GM12874 (cell line): ENCODE data around the gene SLC8A1.

ENCODE experiments used
- TF ChIP-seq, protein P1 (sequence below): IDR thresholded peaks from 2 replicates; pipeline ENCODE4 v1.5.1; 2011; ENCODE audit warnings: low read depth, mild to moderate bottlenecking, control low read depth, low read length, moderate library complexity; ENCODE audit not compliant: insufficient read depth

SLC8A1 gene

DNA sequence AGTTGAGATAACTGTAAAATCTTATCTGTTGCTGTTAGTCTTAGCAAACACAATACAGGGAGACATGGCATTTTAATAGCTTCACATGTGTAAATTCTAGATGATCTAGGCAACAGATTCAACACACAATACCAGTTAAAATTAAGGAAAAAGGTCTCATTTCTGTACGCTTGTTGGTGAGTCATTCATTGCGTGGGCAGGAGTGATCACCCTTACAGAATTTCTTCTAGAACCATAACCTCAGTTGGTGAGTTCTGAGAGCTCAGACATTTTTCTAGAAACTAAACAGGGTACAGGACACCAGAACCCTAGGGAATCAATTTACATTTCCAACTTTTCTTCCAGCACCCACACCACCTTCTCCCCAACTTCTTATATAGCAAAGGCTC, 81.9 kb downstream of the SLC8A1 start:
- TF ChIP-seq, protein P1, sequence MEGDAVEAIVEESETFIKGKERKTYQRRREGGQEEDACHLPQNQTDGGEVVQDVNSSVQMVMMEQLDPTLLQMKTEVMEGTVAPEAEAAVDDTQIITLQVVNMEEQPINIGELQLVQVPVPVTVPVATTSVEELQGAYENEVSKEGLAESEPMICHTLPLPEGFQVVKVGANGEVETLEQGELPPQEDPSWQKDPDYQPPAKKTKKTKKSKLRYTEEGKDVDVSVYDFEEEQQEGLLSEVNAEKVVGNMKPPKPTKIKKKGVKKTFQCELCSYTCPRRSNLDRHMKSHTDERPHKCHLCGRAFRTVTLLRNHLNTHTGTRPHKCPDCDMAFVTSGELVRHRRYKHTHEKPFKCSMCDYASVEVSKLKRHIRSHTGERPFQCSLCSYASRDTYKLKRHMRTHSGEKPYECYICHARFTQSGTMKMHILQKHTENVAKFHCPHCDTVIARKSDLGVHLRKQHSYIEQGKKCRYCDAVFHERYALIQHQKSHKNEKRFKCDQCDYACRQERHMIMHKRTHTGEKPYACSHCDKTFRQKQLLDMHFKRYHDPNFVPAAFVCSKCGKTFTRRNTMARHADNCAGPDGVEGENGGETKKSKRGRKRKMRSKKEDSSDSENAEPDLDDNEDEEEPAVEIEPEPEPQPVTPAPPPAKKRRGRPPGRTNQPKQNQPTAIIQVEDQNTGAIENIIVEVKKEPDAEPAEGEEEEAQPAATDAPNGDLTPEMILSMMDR: no peak

DNA sequence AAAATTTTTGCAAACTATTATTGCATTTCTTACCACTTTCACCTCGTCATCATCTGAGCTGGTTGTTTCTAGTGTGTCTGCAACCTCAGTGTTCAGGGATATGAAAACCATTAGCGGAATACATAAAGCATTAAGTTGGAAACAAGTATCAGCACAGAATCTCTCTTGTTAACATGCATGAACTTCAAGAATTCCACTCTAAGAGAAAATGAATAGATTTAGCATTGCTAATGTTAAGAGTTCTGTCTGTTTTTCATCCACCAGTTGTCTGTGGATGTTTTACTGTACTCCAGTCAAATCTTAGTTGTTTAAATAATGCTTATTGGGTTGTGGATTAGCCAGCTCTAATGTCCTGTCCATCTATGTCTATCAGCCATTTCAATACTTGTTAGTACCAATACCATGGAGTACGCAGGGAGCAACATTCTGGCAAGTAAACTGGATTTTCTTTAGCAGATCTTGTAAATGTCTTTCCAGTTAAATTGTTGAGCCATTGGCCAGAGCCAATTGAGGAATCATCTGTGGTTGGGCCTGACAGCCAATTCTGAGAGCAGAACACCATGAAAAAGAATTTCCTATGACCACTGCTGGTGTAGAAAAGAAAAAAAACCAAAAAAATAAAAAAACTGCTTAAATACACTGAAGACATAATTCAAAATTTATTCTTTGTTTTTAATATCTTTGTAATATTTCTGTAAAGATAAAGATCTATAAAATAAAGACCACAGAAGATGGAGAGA, 82.5 kb downstream of the SLC8A1 start:
- TF ChIP-seq, protein P1: no peak

DNA sequence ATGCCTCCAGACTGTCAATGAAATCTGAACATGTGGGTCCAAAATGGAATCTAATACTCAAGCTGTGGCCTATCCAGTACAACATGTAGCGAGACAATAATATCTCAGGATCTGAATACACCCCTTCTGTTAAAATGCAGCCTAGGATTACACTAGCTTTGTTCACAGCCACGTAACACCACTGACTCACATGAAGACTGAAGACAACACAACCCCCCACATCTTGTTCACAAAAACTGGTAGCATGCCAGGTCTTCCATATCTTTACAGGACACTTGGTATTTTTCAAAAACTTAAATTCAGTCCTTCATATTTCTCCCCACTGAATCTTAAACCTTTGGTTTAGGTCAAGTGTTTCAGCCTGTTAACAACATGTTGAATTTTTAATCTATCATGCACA, 84.2 kb downstream of the SLC8A1 start:
- TF ChIP-seq, protein P1: no peak

DNA sequence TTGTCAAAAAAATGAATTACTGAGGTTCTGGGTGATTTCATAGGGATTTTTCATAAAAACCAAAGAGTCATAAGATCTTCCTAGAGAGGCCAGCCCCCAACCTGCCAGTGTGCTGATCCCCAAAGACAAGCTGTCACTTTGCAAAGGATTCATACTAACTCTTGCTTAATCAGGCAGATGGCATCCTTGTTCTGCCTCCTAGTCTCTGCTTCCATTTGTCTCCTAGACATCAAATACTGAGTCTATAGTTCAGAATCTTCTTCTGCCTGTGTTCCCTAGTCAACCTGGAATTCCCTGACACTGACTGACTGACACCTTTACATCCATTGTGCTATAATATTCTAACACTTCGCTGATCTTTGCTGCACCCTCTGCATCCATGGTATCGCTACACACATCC, 84.9 kb downstream of the SLC8A1 start:
- TF ChIP-seq, protein P1: no peak

DNA sequence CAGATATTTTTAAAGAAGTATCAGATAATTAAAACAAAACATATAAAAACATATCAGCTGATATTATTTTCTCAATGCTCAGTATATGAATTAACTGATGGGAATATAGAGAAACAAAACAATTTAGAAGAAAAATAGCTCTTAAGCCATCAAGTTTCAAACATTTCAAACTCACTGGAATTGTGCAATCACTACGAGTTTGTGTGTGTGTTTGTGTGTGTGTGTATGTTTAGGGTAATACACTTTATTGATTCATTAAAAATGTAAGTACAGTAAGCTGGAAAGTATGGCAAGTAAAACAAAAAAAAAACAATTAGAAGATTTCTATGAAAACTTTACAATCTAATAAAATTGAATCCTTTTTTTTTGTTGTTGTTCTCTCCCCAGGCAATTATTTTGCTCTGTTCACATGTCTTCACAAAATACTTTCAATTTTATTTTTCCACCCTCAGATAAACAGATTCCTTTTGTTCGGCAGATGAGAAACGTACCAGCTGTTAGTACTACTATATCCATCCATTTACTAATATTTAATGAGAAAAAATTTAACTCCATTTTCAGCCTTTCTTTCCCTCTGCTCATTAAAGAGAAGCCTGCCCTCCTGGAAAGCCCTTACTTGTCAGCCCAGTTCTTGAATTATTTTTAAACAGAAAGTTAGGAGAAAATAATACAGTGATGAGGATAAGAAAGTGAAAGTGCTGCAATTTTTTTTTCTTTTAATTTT, 87.6 kb downstream of the SLC8A1 start:
- TF ChIP-seq, protein P1: no peak

DNA sequence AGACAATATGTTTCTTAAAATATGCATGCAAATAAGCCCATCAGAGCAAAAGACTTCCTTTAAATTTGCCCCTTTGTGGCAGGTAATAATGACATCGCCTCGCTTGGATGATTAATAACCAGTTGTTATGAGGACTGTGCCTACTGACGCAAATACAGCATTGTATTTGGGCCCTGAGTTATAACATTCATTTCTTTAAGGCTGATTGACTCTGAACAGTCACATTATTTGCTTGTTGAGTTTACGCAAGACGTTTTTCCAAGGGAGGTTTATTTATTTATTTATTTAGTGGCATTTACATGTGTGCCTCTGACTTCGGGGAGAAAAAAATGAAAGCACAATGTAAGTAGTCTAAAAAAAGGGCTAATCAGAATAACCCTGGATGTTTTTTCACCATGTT, 88.3 kb downstream of the SLC8A1 start:
- TF ChIP-seq, protein P1: no peak

DNA sequence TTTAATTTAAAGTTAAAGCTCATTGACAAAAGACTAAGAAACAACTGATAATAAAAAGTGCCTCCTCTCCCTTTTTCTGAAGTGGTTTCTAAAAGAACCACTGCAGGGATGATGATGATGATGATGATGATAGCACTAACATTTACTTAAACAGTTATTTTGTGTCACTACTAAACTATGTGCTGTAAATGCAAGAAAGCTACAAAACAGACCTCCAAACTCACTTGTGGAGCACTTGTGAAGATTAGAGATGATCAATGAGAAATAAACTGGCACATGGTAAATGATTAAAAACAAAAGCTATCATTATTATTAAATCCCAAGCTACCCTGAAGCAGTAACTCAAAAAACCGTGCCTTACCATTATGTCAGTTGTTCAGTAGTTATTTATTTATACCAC, 88.7 kb downstream of the SLC8A1 start:
- TF ChIP-seq, protein P1: no peak
